Suprapubic skin (tissue), 4 donors: ENCODE measurements around the gene CEP192. TPM values are rescaled to one million over a fixed set of nuclear protein-coding genes. Genes with fewer than 3 reads are reported as not detected.

Source experiments
- DNase-seq, 2 donors: peaks; one replicate each; pipeline ENCODE4 v3.0.0-alpha.2; 2019; ENCODE audit warnings: low spot score in 2 of 2
- H3K27ac ChIP-seq: fragments of 200-600 bp; sonication (generic); one replicate; pipeline ENCODE4 v1.5.1; 2019
- H3K27me3 ChIP-seq: fragments of 200-600 bp; sonication (generic); one replicate; pipeline ENCODE4 v1.5.1; 2019
- H3K36me3 ChIP-seq: fragments of 200-600 bp; sonication (generic); one replicate; pipeline ENCODE4 v1.5.1; 2019
- H3K4me1 ChIP-seq: fragments of 200-600 bp; sonication (generic); one replicate; pipeline ENCODE4 v1.5.1; 2019
- H3K4me3 ChIP-seq: fragments of 200-600 bp; sonication (generic); one replicate; pipeline ENCODE4 v1.5.1; 2019; ENCODE audit warnings: mild to moderate bottlenecking
- H3K9me3 ChIP-seq: fragments of 200-600 bp; sonication (generic); one replicate; pipeline ENCODE4 v1.5.1; 2019
- CTCF ChIP-seq, 2 donors: fragments of 200-600 bp in 1 of 2; fragments of 450-650 bp in 1 of 2; sonication (generic) in 1 of 2; IDR thresholded peaks; one replicate each; pipeline ENCODE4 v1.5.1; 2016 to 2019; ENCODE audit warnings: antibody characterized with exemption in 2 of 2, mild to moderate bottlenecking in 1 of 2, moderate library complexity in 1 of 2
- EP300 ChIP-seq: sonication (generic); formaldehyde crosslinking; IDR thresholded peaks from one replicate; pipeline ENCODE4 v1.6.1; 2017; ENCODE audit warnings: antibody characterized with exemption
- POLR2A ChIP-seq, 2 donors: fragments of 450-650 bp; IDR thresholded peaks; one replicate each; pipeline ENCODE4 v1.6.1; 2017; ENCODE audit warnings: antibody characterized with exemption in 2 of 2, mild to moderate bottlenecking in 2 of 2, moderate library complexity in 2 of 2
- POLR2AphosphoS5 ChIP-seq, 3 donors: sonication (generic); formaldehyde crosslinking; IDR thresholded peaks; one replicate each; pipeline ENCODE4 v1.6.1; 2017; ENCODE audit warnings: antibody characterized with exemption in 3 of 3
- WGBS: methylation state at CpG from one replicate; pipeline ENCODE4 v1.1.5; 2018; 5-methylcytosine and 5-hydroxymethylcytosine counted together
- total RNA-seq, 4 donors: library from RNA; depleted of rRNA; stranded (reverse); fragments of >200 nt; gene quantifications; one replicate each; pipeline ENCODE4 v1.1.0, GENCODE V29; 2016

Gene CEP192
- total RNA-seq, 4 donors from 2014 or later, result 13.0 to 30.4 (median 18.8) TPM

GRCh38 chr18:13107074-13107473 is 115.9 kb downstream of the CEP192 start:
- TF ChIP-seq CTCF (IDR thresholded peaks at IDR 0.05), result no peak
- TF ChIP-seq POLR2AphosphoS5 (IDR thresholded peaks at IDR 0.05), result no peak
- no peak for TF ChIP-seq EP300
- no peak for TF ChIP-seq POLR2A (IDR thresholded peaks at IDR 0.05)
- Histone ChIP-seq H3K27ac (no peak overlapping the region), H3K27me3 (no peaks in the 10 kb centered on the region), H3K36me3 (peaks cover 69% of the 10 kb centered on the region), H3K4me1 (no peaks in the 10 kb centered on the region), H3K9me3 (no peaks in the 10 kb centered on the region), H3K4me3 (no peak overlapping the region)
- WGBS, result 98% methylated on average over 2 of the region's 2 CpGs
- DNase-seq, result no peak

- TF ChIP-seq EP300 (no peak), POLR2A (IDR thresholded peaks at IDR 0.05) (no peak), POLR2AphosphoS5 (IDR thresholded peaks at IDR 0.05) (no peak), CTCF (IDR thresholded peaks at IDR 0.05) (no peak)
- 48% methylated on average over 2 of the region's 2 CpGs for WGBS
- no peak overlapping the region for H3K27ac ChIP-seq
- no peak overlapping the region for H3K4me3 ChIP-seq
- no peaks in the 10 kb centered on the region for H3K27me3 ChIP-seq
- no peaks in the 10 kb centered on the region for H3K9me3 ChIP-seq
- no peak for DNase-seq
- no peaks in the 10 kb centered on the region for H3K4me1 ChIP-seq
- H3K36me3 ChIP-seq, result peaks cover 56% of the 10 kb centered on the region
Measured at GRCh38 chr18:13108330-13108729, 117.2 kb downstream of the CEP192 start.

GRCh38 chr18:13110559-13110958 is 119.4 kb downstream of the CEP192 start:
- H3K36me3 ChIP-seq, result peaks cover 40% of the 10 kb centered on the region
- WGBS, result 89% methylated on average over 3 of the region's 3 CpGs

GRCh38 chr18:13112982-13113381 is 121.8 kb downstream of the CEP192 start:
- Histone ChIP-seq H3K4me3 (no peak overlapping the region), H3K4me1 (no peaks in the 10 kb centered on the region), H3K27me3 (no peaks in the 10 kb centered on the region), H3K36me3 (peaks cover 40% of the 10 kb centered on the region), H3K27ac (no peak overlapping the region), H3K9me3 (no peaks in the 10 kb centered on the region)
- no peak for TF ChIP-seq POLR2A (IDR thresholded peaks at IDR 0.05)
- TF ChIP-seq CTCF (IDR thresholded peaks at IDR 0.05), result no peak
- no peak for TF ChIP-seq EP300
- TF ChIP-seq POLR2AphosphoS5 (IDR thresholded peaks at IDR 0.05), result no peak
- no peak for DNase-seq
- WGBS, result 61% methylated on average over 8 of the region's 8 CpGs

More at GRCh38 chr18:13110559-13110958, 119.4 kb downstream of the CEP192 start:
- DNase-seq, result no peak
- Histone ChIP-seq H3K9me3 (no peaks in the 10 kb centered on the region), H3K4me1 (no peaks in the 10 kb centered on the region), H3K27ac (no peak overlapping the region), H3K4me3 (no peak overlapping the region), H3K27me3 (no peaks in the 10 kb centered on the region)
- TF ChIP-seq POLR2AphosphoS5 (IDR thresholded peaks at IDR 0.05) (no peak), CTCF (IDR thresholded peaks at IDR 0.05) (no peak), EP300 (no peak), POLR2A (IDR thresholded peaks at IDR 0.05) (no peak)

- no peak for TF ChIP-seq EP300
- TF ChIP-seq CTCF (IDR thresholded peaks at IDR 0.05), result no peak
- no peak for TF ChIP-seq POLR2AphosphoS5 (IDR thresholded peaks at IDR 0.05)
- no peak for TF ChIP-seq POLR2A (IDR thresholded peaks at IDR 0.05)
- peaks cover 42% of the 10 kb centered on the region for H3K36me3 ChIP-seq
- 83% methylated on average over 3 of the region's 3 CpGs for WGBS
- H3K27me3 ChIP-seq, result no peaks in the 10 kb centered on the region
- no peaks in the 10 kb centered on the region for H3K9me3 ChIP-seq
- H3K4me3 ChIP-seq, result no peak overlapping the region
- no peak overlapping the region for H3K27ac ChIP-seq
- no peaks in the 10 kb centered on the region for H3K4me1 ChIP-seq
- DNase-seq, result no peak
Measured at GRCh38 chr18:13120255-13120654, 129.1 kb downstream of the CEP192 start.
